Natural killer cell (primary cell): ENCODE results near the gene RPL19. TPM values are rescaled to one million over a fixed set of nuclear protein-coding genes. Genes with fewer than 3 reads are reported as not detected.
"Not testable (repeated sequence)": the region's sequence is repeated elsewhere in the genome, so short reads cannot be mapped to it uniquely, and the experiment has no call there.

Experiments
- ATAC-seq, 3 donors: fragments of 150-1000 bp in 2 of 3; fragments of 200-7000 bp in 1 of 3; cut with Tn5 transposase; 1 replicate in 1 of 3; 2 replicates in 2 of 3; pipeline ENCODE4 v1.10.0; 2021; ENCODE audit warnings: mild to moderate bottlenecking in 2 of 3, moderate library complexity in 2 of 3
- DNase-seq, 2 donors: peaks; one replicate each; pipeline versions ENCODE4 v3.0.0 to v3.0.0-alpha.2; 2013 to 2021; ENCODE audit warnings: mixed read lengths in 1 of 2
- H3K27ac ChIP-seq: one replicate; pipeline ENCODE4 v1.5.1; 2013; ENCODE audit warnings: mild to moderate bottlenecking, low read length
- H3K27me3 ChIP-seq: one replicate; pipeline ENCODE4 v1.6.1; 2013; ENCODE audit warnings: low read length; ENCODE audit not compliant: control insufficient read depth, insufficient read depth
- H3K36me3 ChIP-seq: one replicate; pipeline ENCODE4 v1.6.1; 2013; ENCODE audit warnings: low read length; ENCODE audit not compliant: control insufficient read depth, insufficient read depth
- H3K4me1 ChIP-seq: one replicate; pipeline ENCODE4 v1.6.1; 2013; ENCODE audit warnings: low read length; ENCODE audit not compliant: control insufficient read depth, insufficient read depth
- H3K4me3 ChIP-seq: one replicate; pipeline ENCODE4 v1.5.1; 2013; ENCODE audit warnings: low read length
- H3K9me3 ChIP-seq: one replicate; pipeline ENCODE4 v1.6.1; 2013; ENCODE audit warnings: low read length; ENCODE audit not compliant: control insufficient read depth, insufficient read depth
- H3K27ac Mint-ChIP-seq, 2 donors: one replicate each; pipeline ENCODE4 v1.8.0; 2022; ENCODE audit warnings: mild to moderate bottlenecking in 2 of 2, mixed read lengths in 2 of 2, moderate library complexity in 1 of 2
- H3K27me3 Mint-ChIP-seq, 2 donors: one replicate each; pipeline ENCODE4 v1.8.0; 2022; ENCODE audit warnings: low read depth in 2 of 2, mixed read lengths in 2 of 2
- H3K36me3 Mint-ChIP-seq: one replicate; pipeline ENCODE4 v1.8.0; 2022; ENCODE audit warnings: mixed read lengths
- H3K4me1 Mint-ChIP-seq, 2 donors: one replicate each; pipeline ENCODE4 v1.8.0; 2022; ENCODE audit warnings: mixed read lengths in 2 of 2
- H3K4me3 Mint-ChIP-seq: one replicate; pipeline ENCODE4 v1.8.0; 2022; ENCODE audit warnings: mild to moderate bottlenecking, moderate library complexity, mixed read lengths
- H3K9me3 Mint-ChIP-seq, 2 donors: one replicate each; pipeline ENCODE4 v1.8.0; 2022; ENCODE audit warnings: mixed read lengths in 2 of 2
- CTCF ChIP-seq: fragments of 200-600 bp; IDR thresholded peaks from one replicate; pipeline ENCODE4 v1.8.0; 2022; ENCODE audit warnings: antibody characterized with exemption
- WGBS: methylation state at CpG from one replicate; pipeline ENCODE4 v1.1.7; 2013; ENCODE audit warnings: missing lambda C conversion rate; ENCODE audit not compliant: insufficient coverage; 5-methylcytosine and 5-hydroxymethylcytosine counted together
- intact Hi-C: fragments of 100-400 bp; cut with micrococcal nuclease; formaldehyde crosslinking; loops from one replicate; pipeline ENCODE4 v1.14.2; 2022
- total RNA-seq, 4 donors: library from RNA; stranded (reverse); fragments of 120-200 nt in 1 of 4; gene quantifications; one replicate each; pipeline versions ENCODE4 v1.2.3 to v1.2.4, GENCODE V29; 2013 to 2022

RPL19 gene
- total RNA-seq, 3 donors from 2014 or later (not counting 1 experiment from before 2014, with no cell fraction given) = 1,182 to 1,484 (median 1,482) TPM

GRCh38 chr17:39244016-39244599 is 44.0 kb downstream of the RPL19 start:
- TF ChIP-seq CTCF = no peak
- H3K36me3 Mint-ChIP-seq = no peaks in the 10 kb centered on the region
- H3K36me3 ChIP-seq = no peaks in the 10 kb centered on the region
- intact Hi-C loops = loop anchor here (1.0 kb wide), 2 partner anchors 37 to 261 kb away; no protein-coding TSS in a partner anchor
- WGBS = 10% methylated on average over 8 of the region's 11 CpGs
- H3K4me1 Mint-ChIP-seq = peaks cover 9 to 21% of the 10 kb centered on the region in 2 donors
- H3K4me3 ChIP-seq = no peak overlapping the region
- no peaks in the 10 kb centered on the region for H3K9me3 Mint-ChIP-seq
- H3K4me3 Mint-ChIP-seq = no peak overlapping the region
- no peak for DNase-seq
- H3K27ac Mint-ChIP-seq = no peak overlapping the region
- peaks cover 23% of the 10 kb centered on the region for H3K4me1 ChIP-seq
- no peaks in the 10 kb centered on the region for H3K27me3 ChIP-seq
- H3K9me3 ChIP-seq = no peaks in the 10 kb centered on the region
- H3K27ac ChIP-seq = no peak overlapping the region
- peaks cover 0 to 3% of the 10 kb centered on the region in 2 donors for H3K27me3 Mint-ChIP-seq
- ATAC-seq = peak in 1 of 3 donors; percentile 12

- H3K4me1 Mint-ChIP-seq = peaks cover 1 to 13% of the 10 kb centered on the region in 2 donors
- no peak overlapping the region for H3K27ac Mint-ChIP-seq
- no peaks in the 10 kb centered on the region for H3K36me3 Mint-ChIP-seq
- ATAC-seq = peak; percentile 87 to 98 (median 94)
- no peaks in the 10 kb centered on the region for H3K9me3 Mint-ChIP-seq
- no peak overlapping the region for H3K4me3 Mint-ChIP-seq
- H3K9me3 ChIP-seq = no peaks in the 10 kb centered on the region
- intact Hi-C loops = loop anchor here (1.0 kb wide), 2 partner anchors 38 to 262 kb away; no protein-coding TSS in a partner anchor
- H3K4me1 ChIP-seq = peaks cover 16% of the 10 kb centered on the region
- no peak overlapping the region for H3K4me3 ChIP-seq
- H3K36me3 ChIP-seq = no peaks in the 10 kb centered on the region
- H3K27me3 Mint-ChIP-seq = peaks cover 0 to 3% of the 10 kb centered on the region in 2 donors
- peak; percentile 82 to 92 for DNase-seq
- H3K27ac ChIP-seq = no peak overlapping the region
- 58% methylated on average over 6 of the region's 6 CpGs for WGBS
- peak; percentile 94 for TF ChIP-seq CTCF
- H3K27me3 ChIP-seq = no peaks in the 10 kb centered on the region
These were observed 44.8 kb downstream of the RPL19 start for GRCh38 chr17:39244600-39245570.

GRCh38 chr17:39246274-39246673 is 46.2 kb downstream of the RPL19 start:
- no peaks in the 10 kb centered on the region for H3K36me3 Mint-ChIP-seq
- Histone ChIP-seq H3K4me1 (peaks cover 14% of the 10 kb centered on the region), H3K27ac (no peak overlapping the region), H3K9me3 (no peaks in the 10 kb centered on the region), H3K36me3 (no peaks in the 10 kb centered on the region), H3K4me3 (no peak overlapping the region), H3K27me3 (no peaks in the 10 kb centered on the region)
- peaks cover 0 to 12% of the 10 kb centered on the region in 2 donors for H3K4me1 Mint-ChIP-seq
- no peaks in the 10 kb centered on the region for H3K9me3 Mint-ChIP-seq
- DNase-seq (no peak), ATAC-seq (no peak)
- no peak overlapping the region for H3K4me3 Mint-ChIP-seq
- no peak for TF ChIP-seq CTCF
- intact Hi-C loops = no loop called here
- WGBS = 95% methylated on average over 1 of the region's 3 CpGs
- H3K27me3 Mint-ChIP-seq = peaks cover 0 to 3% of the 10 kb centered on the region in 2 donors
- no peak overlapping the region for H3K27ac Mint-ChIP-seq

- H3K4me1 ChIP-seq, intact Hi-C loops, H3K27me3 ChIP-seq, H3K36me3 Mint-ChIP-seq, H3K4me3 ChIP-seq, H3K27me3 Mint-ChIP-seq, ATAC-seq, H3K27ac ChIP-seq, H3K4me1 Mint-ChIP-seq, H3K27ac Mint-ChIP-seq, H3K9me3 ChIP-seq, H3K4me3 Mint-ChIP-seq, DNase-seq, H3K9me3 Mint-ChIP-seq: not testable (repeated sequence)
- WGBS = 94% methylated on average over 10 of the region's 12 CpGs
- H3K36me3 ChIP-seq = peaks cover 17% of the 10 kb centered on the region
These were observed 50.0 kb downstream of the RPL19 start for GRCh38 chr17:39250076-39250475.
